ENCODE measurements around the gene L3MBTL4.

- TF ChIP-seq SPI1 (IDR thresholded peaks at IDR 0.05; ENCODE audit: borderline replicate concordance, insufficient read depth, low read depth, low read length) (no peak), CTCF (IDR thresholded peaks at IDR 0.05 in 2 of 3, conservative IDR thresholded peaks at IDR 0.05 in 1 of 3; ENCODE audit: control insufficient read depth in 2 of 3, extremely low read depth in 1 of 3, insufficient read depth in 1 of 3, low read depth in 3 of 3, low read length in 3 of 3) (no peak), JUNB (IDR thresholded peaks at IDR 0.05) (no peak), HDAC6 (IDR thresholded peaks at IDR 0.05; ENCODE audit: unreplicated experiment) (no peak), EP300 (IDR thresholded peaks at IDR 0.05; ENCODE audit: borderline replicate concordance in 1 of 2, control insufficient read depth in 1 of 2, low read depth in 2 of 2, low read length in 2 of 2) (no peak)
These were observed 391.9 kb downstream of the L3MBTL4 start for GRCh38 chr18:6022845-6023244.
